Measurements from ENCODE around the gene UBE3B.

Gene UBE3B

DNA sequence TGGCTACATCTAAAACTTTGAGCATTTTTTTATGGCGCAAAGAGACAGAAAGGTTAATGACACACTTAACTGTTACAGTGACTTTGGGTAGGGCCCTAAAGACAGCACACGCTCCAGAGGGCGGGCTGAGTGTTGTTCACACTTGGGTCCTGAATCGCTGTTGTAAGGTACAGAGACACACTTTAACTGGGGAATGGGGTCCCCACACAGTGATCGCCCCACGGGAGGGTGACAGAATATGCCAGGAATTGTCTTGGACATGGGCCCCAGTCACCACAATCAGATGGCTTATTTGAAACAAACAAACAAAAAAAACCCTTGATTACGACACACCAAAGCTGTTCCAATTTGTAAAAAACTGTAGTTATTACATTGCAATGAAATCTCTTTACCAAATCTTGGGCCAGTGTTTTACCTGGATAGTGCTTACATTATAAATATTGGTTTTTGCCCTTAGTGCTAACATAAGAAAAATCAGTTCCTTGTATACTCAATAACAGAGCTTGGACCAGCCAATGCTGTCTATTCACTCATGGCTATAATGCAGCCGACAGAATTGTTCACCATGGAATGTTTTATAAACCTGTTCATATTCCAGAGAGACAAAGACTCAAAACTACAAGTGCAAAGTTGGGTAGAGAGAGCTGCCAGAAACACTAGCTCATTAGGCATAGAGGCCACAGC is 28.6 kb upstream of the UBE3B start:
- no peak for DNase-seq (ENCODE audit: low read depth in 3 of 3)

DNA sequence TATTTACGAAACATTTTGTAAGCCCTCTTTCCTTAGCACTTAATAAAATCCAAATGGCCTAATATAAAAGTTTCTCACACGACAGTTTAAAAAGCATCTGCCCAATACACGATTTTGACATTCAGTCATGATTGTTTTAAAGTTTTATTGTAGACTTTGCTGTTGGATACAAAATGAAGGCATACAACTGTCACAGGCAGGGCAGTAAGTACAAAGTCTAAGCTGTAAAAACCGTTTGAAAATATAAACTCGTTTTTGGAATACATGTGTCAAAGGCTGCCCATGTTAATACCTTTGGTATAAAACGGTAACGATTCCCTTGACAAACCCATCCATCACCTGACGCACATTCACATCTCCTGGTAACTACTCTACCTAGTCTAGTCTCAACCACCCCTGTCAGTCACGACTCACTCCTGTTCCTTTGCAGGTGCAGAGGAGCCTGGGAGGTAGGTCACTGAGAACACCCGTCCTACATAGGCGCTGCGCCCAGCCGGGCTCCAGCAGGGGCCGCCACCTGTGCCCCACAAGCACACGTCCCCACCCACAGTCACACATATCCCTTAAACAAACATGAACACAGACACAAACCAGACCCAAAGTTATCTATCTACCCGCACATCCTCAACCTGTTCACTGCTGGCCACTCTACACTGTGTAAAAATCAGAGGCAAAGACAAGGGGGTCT is 27.4 kb upstream of the UBE3B start:
- DNase-seq (ENCODE audit: low read depth in 3 of 3), result no peak

DNA sequence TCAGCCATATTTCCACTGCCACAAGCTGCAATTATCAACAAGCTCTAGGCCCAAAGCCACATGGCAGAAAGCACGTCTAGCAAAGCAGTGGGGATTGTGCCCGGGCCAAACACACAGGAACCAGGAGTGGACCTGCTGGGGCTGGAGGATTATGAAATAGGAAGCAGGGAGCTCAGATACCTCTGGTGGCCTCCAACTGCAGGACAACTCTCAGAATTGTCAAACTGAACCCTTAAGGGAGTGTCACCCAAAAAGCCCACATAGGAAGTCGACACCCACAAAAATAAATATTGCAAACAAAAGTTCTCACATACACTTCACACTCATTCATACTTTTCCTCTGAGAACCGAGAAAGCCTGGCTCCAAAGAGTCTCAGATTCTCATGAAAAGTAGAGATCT is 26.5 kb upstream of the UBE3B start:
- no peak for DNase-seq (ENCODE audit: low read depth in 3 of 3)

DNA sequence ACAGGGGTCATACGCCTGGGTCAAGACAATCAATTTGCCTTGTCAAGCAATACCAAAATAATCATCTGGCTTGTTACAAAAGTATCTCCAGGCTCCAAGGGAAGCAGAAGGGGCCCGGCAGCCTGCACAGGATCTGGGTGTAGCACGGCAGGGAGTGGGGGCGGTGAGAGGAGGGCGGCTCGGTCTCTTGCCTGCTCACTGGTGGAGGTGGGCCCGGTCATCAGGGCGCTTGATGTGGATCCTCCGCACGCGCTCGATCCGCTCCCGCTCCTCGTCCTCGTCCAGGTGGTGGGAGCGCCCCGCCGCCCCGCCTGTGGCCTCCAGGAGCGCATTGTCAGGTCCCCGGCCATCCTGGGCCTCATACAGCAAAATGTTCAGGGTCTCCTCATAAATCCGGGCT is 26.0 kb upstream of the UBE3B start:
- no peak for DNase-seq (ENCODE audit: low read depth in 3 of 3)

DNA sequence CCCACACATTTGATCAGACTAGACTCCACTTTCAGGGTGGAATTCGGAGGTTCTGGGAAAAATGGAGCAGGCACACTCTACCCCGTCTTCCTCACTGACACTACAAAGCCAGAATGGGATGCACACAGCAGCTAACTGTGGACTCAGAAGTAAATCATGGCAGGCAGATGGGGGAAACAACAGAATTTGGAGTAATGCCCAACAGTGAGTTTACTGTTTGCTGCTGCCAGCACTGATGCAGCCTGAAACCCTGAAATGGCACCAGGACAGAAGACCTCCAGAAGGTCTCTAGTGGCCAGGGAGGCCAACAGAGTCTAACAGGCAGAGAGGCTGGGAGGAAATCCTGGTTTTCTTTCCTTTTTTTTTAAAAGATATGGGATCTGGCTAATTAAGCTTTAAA is 24.9 kb upstream of the UBE3B start:
- DNase-seq (ENCODE audit: low read depth in 3 of 3), result no peak

DNA sequence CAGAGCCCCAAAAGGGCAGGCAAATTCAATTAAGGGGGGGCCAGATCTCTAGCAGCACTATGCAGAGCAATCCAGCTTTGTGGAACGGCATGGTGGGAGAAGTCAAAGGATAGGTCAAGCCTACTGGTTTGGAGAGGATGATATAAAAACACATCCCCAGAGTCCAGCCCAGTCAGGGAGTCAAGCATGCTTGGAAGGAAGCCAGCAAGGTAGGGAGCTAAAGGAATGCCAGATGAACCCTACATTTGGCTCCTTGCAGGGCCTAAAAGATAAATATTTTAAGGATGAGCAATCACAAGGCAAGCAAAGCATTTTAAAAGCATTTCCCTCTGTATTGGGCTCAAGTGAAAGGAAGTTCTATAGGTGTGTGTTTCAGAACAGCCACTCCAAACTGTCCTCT is 21.7 kb upstream of the UBE3B start:
- no peak for DNase-seq (ENCODE audit: low read depth in 3 of 3)

DNA sequence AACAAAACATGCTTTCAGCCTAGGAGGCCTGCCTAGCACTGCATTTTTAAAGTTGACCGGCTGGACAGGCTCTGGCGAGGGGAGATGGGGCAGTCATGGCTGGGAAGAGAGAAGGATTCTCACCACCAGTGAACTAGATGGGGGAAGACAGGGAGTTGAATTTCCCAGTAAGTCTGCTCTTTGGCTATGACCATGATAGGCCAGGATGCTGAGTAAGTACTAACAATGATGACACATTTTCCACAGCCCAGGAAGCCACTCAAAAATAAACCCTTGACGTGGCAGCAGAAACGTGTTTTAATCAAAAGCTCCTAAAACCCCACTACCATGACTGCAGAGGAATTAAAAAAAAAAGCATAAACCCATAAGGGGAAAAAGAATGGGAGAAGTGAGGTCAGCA is 19.3 kb upstream of the UBE3B start:
- DNase-seq (ENCODE audit: low read depth in 3 of 3), result no peak

DNA sequence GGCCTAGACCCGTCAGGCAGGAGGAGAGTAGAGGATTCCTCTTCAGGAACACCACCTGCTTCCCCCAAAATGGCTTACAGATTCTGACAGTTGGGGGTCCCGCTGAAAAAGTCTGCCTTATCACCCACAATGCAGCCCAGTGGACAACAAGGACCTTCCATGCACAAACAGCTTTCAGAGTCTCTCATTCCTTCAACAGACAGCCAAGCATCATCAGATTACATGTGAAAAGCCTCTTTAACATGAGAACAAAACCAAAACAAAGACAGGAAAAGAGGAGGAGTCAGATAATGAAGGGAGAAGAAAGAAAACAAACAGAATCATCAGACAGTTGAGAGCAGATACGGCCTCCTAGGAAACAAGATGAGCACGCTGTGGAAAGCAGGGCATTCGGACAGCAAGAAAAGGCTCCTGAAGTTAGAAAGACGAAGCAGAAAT is 18.6 kb upstream of the UBE3B start:
- no peak for DNase-seq (ENCODE audit: low read depth in 3 of 3)

DNA sequence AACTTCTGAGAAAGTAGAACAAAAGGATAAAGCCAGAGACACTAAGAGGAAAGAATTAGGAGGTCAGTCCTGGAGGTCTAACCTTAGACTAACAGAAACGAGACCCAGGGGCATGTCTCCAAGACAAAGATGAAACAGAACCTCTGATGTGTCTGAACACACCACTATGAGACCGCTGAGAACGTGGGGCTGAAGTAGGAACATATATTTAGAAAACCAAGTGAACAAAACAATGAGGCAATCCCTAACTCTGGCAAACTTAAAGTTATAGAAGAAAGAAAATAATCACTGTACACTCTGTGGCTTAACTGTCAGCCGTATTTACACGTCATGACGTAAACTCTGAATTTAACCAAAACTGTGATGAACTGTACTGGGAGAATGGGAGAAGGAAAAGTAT is 18.2 kb upstream of the UBE3B start:
- DNase-seq (ENCODE audit: low read depth in 3 of 3), result no peak

DNA sequence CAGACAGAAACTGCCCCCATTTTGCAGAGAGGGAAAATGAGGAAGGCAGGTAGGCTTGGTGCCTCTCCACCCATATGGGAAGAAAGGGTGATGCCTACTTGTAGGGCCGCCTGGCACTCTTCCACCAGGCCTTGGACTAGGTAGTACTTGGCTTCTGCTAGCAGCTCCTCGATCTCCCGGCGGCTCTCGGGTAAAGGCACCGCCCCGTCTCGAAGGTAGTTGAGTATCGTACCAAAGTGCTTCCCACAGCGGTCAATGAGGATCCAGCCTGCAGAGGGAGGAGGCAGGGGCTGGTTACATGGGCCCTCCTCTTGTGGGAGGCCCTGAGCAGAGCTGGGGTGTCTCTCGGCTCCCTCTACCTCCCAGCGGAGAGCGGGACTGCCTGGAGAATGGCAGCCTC is 16.9 kb upstream of the UBE3B start:
- no peak for DNase-seq (ENCODE audit: low read depth in 3 of 3)

DNA sequence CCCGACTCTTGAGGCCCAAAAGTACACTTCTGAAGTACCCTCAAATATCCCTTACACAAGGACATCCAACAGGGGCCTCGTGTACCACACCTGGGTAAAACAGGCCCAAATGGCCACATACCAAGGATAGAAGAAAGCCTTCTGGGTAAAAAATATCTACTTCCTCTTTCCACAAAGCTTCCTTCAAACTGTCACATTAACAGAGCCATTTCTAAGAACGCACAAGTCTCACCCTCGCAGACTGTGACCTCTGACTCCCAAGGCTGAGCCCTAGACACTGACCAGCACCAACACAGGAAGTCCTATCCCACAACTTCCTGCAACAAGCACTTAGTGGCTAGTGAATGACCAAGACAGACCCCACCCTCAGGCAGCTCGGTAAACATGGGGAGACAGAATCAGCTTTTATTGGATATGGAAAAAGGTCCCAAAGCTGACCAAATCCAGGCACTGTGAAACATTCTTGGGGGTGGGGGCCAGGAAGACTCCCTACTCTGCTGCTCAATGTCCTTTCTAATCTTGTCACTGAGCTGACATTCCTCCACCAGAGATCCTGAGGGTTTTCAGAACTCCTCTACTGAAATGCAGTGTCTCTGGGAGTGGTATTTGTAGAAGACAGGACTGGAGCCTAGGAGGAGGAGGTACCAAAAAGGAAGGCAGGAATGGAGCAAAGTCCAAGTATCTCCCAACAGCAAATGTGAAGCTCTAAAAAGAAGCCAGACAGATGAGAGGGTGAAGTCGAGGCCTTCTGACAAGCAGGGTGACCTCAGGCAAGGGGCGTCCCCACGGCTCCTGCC is 16.2 kb upstream of the UBE3B start:
- DNase-seq (ENCODE audit: low read depth in 3 of 3), result no peak

DNA sequence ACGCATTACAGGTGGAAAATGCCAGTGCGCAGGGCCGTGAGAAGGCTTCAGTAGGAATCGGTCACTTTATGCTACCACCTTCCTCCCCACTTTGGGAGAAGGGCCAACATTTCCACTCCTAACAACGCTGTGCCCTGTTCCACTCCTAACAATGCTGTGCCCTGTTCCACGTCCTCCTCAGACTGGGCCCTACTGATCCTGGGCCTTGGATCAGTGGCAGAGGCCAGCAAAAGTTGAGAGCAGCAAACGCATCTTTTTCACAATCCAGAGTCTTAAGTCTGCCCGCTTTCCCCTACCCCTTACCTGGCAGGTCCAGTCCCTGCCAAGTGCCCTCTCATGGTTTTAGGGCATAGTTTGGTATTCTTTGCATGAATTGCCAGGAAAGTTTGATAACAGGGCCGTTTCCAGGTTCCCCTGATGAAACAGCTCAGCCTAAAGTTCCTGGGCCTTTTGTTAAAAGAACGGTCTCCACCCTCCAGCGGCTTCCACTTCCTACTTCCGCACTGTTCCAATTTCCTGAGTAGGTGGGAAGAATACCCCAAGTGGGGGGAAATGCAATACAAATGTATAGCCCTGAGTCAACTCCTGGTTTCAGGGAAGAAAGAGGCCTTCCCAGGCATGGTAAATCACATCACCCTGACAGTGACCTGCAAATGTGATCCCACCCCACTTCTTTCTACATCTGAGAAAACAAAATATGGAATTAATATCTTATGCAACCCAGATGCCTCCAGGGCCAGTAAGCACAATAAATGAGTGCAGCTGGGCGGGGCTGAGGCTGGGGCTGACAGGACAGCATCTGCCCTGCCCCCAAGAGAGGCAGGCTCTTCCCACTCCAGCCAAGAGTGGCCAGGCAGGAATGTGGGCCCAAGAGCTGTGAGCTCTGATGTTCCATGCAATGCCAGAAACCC is 15.3 kb upstream of the UBE3B start:
- DNase-seq (ENCODE audit: low read depth in 3 of 3), result no peak

DNA sequence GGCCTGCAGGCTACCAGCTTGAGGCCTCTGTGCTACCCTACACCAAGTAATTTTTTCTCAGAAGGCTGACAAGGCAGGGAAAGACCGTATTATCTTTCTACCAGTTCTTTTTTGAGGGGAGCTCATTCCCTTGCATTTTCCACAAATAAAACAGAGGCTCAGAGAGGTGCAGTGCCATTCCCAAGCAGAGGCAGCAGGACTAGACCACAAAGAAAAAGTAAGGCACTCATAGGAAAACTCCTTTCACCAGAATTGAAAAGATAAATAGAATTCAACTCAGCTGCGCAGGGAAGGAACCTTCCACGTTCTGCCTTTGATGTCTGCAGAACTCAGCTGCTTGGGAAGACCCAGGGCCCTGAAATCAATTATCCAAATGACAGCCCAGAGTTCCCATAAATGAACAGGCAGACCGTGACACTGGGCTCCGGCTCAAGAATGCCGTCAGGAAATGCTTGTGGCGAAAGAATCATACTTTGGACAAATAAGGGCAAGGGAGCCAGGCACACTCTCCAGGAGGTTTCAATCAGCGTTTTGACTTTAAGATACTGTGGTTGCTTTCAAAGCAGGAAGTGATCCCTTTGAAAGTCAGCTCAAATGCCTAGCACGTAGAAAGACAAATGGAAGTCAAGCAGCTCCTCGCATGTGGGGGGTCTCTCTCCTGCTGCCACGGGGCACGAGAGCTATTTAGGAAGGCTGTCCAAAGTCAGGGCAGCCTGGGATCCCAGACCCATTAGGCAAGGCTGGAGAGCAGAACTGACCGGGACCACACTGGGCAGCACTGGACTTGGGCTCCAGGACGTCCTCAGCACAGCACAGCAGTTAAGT is 14.4 kb upstream of the UBE3B start:
- no peak for DNase-seq (ENCODE audit: low read depth in 3 of 3)

DNA sequence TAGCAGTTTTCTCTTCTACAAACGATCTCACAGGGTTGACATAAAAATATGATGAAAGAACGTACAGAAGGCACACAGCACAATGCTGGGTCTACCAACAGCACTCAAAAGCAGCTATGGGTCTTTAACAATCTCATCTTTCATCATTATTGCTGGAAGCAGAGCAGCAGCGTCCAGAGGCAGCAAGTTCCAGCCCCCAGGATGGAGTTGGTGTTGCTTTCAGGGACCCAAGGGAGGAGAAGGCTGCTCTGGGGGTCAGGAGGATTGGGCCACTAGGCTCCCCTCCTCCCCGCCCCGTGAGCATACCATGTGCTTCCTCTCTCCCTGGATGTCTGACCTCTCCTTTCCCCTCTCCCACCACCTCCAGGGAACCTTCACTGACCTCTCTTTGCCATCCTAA is 13.7 kb upstream of the UBE3B start:
- DNase-seq (ENCODE audit: low read depth in 3 of 3), result no peak

DNA sequence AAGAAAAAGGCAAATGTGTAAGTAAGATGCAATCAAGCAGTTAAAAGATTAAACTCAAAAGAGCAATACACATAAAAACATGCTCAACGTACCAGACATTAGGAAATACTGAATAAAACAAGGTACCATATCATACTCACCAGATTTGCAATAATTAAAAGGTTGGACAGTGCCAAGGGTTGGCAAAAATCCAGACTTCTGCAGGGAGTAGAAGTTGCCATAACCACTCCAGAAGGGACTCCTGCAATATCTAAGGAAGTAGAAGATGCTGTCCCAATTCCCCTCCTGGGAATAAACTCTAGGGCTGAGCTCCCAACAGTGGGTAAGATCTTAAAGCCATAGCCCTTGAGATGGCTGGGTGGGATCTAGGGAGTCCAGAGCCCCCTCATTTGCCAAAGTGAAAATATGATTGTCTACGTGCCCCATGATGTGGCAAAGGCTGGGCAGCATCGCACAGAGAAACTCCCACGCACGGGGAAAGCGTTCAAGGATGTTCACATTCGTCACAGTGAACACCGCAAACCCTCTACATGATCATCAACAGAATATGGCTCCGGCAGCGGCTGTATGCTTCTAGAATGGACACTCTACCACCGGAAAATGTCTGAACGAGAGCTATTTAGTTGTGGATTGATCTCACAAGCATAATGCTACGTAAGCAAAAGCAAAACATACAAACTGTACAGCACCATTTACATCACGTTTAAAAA is 12.6 kb upstream of the UBE3B start:
- no peak for DNase-seq (ENCODE audit: low read depth in 3 of 3)

DNA sequence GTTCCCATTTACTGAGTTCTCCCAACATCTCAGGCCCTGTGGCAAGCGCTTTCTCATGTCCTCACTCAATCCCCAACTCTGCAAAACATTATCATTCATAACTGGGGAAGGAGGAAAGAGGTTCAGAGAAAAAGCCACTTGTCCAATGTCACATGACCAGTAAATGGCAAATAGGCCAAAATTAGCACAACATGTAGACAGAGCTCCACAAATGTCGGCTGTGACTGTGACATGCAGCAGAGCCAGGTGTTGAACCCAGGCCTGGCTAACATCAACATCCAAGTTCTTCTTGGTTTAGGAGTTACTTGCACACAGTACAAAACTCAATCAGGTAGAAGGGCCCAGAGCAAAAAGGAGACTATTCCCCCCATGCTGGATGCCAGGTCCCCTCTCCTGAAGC is 11.1 kb upstream of the UBE3B start:
- no peak for DNase-seq (ENCODE audit: low read depth in 3 of 3)

DNA sequence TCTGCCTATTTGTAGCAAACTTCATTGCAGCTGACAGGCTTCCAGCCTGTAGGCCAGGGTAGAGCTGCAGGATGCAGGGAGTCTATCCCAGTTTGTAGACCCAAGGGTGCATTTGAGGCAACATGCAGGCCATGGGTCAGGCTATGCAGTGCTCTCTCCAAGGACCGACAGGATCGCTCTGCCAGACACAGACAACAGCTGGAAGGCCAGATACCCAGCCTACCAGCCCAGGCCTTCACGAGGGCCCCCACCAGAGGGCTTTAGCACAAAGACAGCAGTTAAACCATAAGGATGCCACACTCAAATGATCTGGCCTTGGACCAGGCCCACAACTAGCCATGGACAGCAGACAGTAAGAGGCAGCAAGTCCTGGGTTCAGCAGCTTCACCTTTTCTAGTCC is 10.6 kb upstream of the UBE3B start:
- DNase-seq (ENCODE audit: low read depth in 3 of 3), result no peak

DNA sequence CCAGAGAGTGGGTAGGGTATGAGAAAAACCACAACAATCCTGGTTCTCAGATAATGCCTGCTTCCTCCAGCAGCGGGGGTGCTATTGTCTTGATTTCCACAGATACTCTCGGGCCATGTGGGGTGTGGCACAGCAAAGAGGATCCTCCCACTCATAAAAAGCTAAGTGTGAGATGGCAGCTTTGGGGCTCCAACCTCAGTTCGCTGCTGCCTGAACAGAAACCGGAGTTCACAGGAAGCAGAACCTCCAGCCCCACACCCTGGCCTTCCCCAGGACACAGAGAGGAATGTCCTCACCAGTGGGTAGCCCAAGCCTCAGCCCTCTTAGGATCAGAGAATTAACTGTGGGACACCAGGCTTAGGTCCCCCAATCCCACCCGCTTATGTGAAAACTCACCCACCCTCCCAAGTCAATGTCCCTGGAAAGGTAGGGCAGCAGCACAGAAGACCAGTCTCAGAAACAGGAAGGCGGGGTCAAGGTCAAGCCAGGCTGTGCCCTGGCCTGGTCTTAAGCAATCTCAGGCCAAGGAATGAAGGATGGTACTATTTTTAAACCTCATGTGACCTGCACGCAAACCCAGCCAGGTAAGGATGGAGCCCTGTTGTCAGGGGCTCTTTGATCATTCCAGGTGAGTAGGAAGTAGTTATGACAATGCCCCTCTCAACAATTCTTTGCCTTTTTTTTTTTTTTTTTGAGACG is 9.3 kb upstream of the UBE3B start:
- no peak for DNase-seq (ENCODE audit: low read depth in 3 of 3)

DNA sequence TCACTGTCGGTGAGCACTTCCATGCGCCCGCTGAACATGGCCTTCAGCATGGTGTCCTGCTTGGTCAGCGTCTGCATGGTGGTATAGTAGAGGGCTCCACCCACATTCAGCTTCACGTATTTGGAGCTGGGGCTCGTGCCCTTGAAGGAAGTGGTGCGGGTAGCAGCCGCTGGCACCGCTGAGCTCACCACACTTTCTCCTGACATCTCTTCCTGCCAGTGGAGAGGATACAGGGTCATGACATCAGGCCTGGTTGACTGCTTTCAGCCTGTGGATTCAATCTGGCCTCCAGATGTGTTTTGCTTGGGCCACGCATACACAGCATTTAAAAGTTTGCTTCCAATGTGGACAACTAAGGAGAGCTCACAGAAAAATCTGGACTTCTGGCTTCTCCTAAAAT is 7.9 kb upstream of the UBE3B start:
- no peak for DNase-seq (ENCODE audit: low read depth in 3 of 3)

DNA sequence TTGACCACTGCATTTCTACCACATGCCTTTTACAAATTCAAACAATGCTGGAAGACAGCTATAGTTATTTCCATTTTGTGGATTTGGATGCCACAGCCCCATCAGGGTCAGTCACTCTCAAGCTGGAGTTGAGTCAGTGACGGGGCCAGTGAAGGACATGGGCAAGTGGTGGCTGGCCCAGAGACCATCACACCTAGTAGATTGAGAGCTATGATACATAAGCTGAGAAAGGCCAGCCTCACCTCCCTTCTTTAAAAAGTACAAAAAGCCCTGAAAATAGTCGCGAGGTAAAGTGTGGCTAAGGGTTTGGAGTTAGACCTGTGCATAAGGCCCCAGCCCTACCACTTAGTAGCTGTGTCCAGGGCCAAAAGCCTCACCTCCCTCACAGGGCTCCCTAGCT is 4.4 kb upstream of the UBE3B start:
- no peak for DNase-seq (ENCODE audit: low read depth in 3 of 3)

Data from stimulated activated CD4-positive, alpha-beta T cell treated with anti-CD3 and anti-CD28 coated beads, TNF-alpha, amount 100 ng/mL, for 24 hours (primary cell).